Muscle layer of duodenum (tissue), 2 donors: ENCODE measurements around the gene MTRFR.
"Not testable (repeated sequence)": the region's sequence is repeated elsewhere in the genome, so short reads cannot be mapped to it uniquely, and the experiment has no call there.

Source experiments
- H3K27ac ChIP-seq: one replicate; pipeline ENCODE4 v1.7.0; 2013; ENCODE audit warnings: mild to moderate bottlenecking, low read length
- H3K27me3 ChIP-seq: one replicate; pipeline ENCODE4 v1.7.0; 2013; ENCODE audit warnings: low read depth, mild to moderate bottlenecking, control low read depth, low read length
- H3K36me3 ChIP-seq, 2 donors: one replicate each; pipeline ENCODE4 v1.7.0; 2013; ENCODE audit warnings: low read length in 2 of 2, control low read depth in 1 of 2, mild to moderate bottlenecking in 1 of 2; ENCODE audit not compliant: insufficient read depth in 2 of 2, control insufficient read depth in 1 of 2
- H3K4me1 ChIP-seq, 2 donors: one replicate each; pipeline ENCODE4 v1.7.0; 2013; ENCODE audit warnings: low read length in 2 of 2, mild to moderate bottlenecking in 2 of 2, control low read depth in 1 of 2, moderate library complexity in 1 of 2; ENCODE audit not compliant: insufficient read depth in 2 of 2, control insufficient read depth in 1 of 2
- H3K4me3 ChIP-seq, 2 donors: one replicate each; pipeline ENCODE4 v1.7.0; 2013; ENCODE audit warnings: low read length in 2 of 2, low read depth in 1 of 2, mild to moderate bottlenecking in 1 of 2
- H3K9me3 ChIP-seq, 2 donors: one replicate each; pipeline ENCODE4 v1.7.0; 2013; ENCODE audit warnings: low read length in 2 of 2, control low read depth in 1 of 2, mild to moderate bottlenecking in 1 of 2; ENCODE audit not compliant: control insufficient read depth in 1 of 2
- donor health status: healthy.

The MTRFR gene

DNA sequence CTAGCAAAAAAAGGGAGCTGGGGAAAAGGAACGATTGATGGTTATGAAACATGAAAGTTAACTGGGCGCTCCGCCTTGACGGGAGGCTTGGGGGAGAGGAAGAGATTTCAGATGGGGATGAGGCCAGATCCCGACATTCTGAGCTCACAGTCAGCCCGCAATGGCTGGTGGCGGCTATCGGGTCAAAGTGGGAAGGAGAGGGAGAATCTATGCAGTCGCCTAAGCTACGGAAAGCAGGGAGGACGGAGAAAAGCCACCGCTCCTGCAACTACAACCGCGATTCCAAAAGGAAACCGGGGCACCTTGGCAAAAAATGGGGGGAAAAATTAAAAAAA is 797 bp upstream of the MTRFR start:
- no peaks in the 10 kb centered on the region for H3K27me3 ChIP-seq
- H3K4me3 ChIP-seq = peak overlapping the region; percentile 79 to 98
- H3K27ac ChIP-seq = peak overlapping the region; percentile 92
- H3K4me1 ChIP-seq = peaks cover 3 to 18% of the 10 kb centered on the region in 2 donors
- H3K9me3 ChIP-seq = no peaks in the 10 kb centered on the region
- peaks cover 0 to 3% of the 10 kb centered on the region in 2 donors for H3K36me3 ChIP-seq

GRCh38 chr12:123233505-123234308 is 471 bp downstream of the MTRFR start:
- Histone ChIP-seq H3K27me3 (no peaks in the 10 kb centered on the region), H3K4me3 (peak overlapping the region; percentile 79 to 98), H3K27ac (peak overlapping the region; percentile 89), H3K36me3 (peaks cover 0 to 3% of the 10 kb centered on the region in 2 donors), H3K4me1 (peaks cover 3 to 28% of the 10 kb centered on the region in 2 donors), H3K9me3 (no peaks in the 10 kb centered on the region)

GRCh38 chr12:123237646-123238329 is 4.6 kb downstream of the MTRFR start:
- peaks cover 3 to 27% of the 10 kb centered on the region in 2 donors for H3K4me1 ChIP-seq
- H3K27ac ChIP-seq = no peak overlapping the region
- no peaks in the 10 kb centered on the region for H3K27me3 ChIP-seq
- no peaks in the 10 kb centered on the region for H3K9me3 ChIP-seq
- H3K4me3 ChIP-seq = no peak overlapping the region
- peaks cover 0 to 3% of the 10 kb centered on the region in 2 donors for H3K36me3 ChIP-seq

GRCh38 chr12:123238330-123238682 is 5.1 kb downstream of the MTRFR start:
- Histone ChIP-seq H3K27me3 (no peaks in the 10 kb centered on the region), H3K4me1 (peaks cover 3 to 30% of the 10 kb centered on the region in 2 donors), H3K27ac (no peak overlapping the region), H3K9me3 (no peaks in the 10 kb centered on the region), H3K4me3 (no peak overlapping the region), H3K36me3 (peaks cover 0 to 3% of the 10 kb centered on the region in 2 donors)

GRCh38 chr12:123238961-123239360 is 5.7 kb downstream of the MTRFR start:
- no peak overlapping the region for H3K4me3 ChIP-seq
- H3K9me3 ChIP-seq = no peaks in the 10 kb centered on the region
- peaks cover 2 to 28% of the 10 kb centered on the region in 2 donors for H3K4me1 ChIP-seq
- H3K27me3 ChIP-seq = no peaks in the 10 kb centered on the region
- no peak overlapping the region for H3K27ac ChIP-seq
- peaks cover 0 to 3% of the 10 kb centered on the region in 2 donors for H3K36me3 ChIP-seq

DNA sequence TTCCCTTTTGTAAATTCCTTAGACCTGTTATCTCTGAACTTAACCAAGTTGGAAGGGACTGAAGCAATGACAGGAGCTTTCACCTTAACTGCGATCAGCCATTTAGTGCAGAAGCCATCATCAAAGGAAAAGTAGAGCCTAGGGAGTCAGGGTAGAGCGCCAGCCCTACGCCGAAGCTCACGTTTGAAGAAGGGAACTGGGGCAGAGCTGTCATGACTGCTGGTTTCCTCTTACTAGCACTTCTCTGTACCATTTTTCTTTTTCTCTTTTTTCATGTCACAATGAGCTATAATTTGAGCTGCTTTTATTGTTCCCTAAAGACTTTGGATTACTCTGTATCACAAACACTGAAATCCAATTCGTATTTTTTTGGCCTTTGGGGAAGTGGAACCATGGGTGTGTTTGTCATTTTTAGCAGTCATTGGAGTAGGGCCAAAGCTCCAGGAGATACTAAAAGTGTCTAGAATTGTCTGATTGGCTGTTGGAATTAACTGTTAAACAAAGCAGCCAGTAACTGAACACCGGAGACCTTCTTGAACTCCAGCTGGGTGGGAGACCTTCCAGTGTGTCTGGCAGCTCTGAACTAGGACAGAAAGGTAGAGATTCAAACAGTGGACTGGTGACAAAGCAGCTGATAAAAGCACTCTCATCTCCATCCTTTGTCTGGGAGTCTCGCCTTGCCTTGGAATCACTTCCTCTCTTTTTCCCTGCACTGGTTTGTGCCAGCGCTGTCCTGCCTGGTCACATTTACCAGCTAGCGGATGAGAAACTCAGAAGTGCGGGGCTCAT is 9.1 kb downstream of the MTRFR start:
- H3K36me3 ChIP-seq = no peaks in the 10 kb centered on the region
- peak overlapping the region in 1 of 2 donors; percentile 8 for H3K4me3 ChIP-seq
- no peaks in the 10 kb centered on the region for H3K9me3 ChIP-seq
- H3K4me1 ChIP-seq = peaks cover 0 to 18% of the 10 kb centered on the region in 2 donors
- no peak overlapping the region for H3K27ac ChIP-seq
- no peaks in the 10 kb centered on the region for H3K27me3 ChIP-seq

DNA sequence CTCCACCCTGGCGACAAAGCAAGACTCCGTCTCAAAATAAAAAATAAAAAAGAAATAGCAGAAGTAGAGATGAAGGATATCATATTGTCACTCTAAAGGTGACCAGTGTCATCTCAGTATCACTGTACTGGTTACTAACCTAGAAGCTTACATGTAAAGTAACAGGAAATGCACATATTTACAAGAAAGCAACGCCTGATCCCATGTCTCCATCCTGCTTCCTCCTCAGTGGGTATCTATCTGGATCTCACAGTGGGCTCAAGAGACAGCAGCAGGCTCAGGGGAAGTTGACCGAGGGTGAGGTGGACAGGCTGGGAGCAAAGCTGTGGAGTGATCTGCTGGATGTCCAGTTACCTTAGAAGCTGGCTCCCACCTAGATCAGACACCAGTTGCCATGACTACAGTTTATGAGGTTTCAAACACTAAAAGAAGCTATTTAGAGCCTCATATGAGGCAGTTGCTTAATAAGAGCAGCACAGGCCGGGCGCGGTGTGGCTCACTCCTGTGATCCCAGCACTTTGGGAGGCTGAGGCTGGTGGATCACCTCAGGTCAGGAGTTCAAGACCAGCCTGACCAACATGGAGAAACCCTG is 10.5 kb downstream of the MTRFR start:
- H3K27ac ChIP-seq = no peak overlapping the region
- no peaks in the 10 kb centered on the region for H3K27me3 ChIP-seq
- H3K36me3 ChIP-seq = no peaks in the 10 kb centered on the region
- peaks cover 0 to 8% of the 10 kb centered on the region in 2 donors for H3K4me1 ChIP-seq
- no peaks in the 10 kb centered on the region for H3K9me3 ChIP-seq
- no peak overlapping the region for H3K4me3 ChIP-seq

DNA sequence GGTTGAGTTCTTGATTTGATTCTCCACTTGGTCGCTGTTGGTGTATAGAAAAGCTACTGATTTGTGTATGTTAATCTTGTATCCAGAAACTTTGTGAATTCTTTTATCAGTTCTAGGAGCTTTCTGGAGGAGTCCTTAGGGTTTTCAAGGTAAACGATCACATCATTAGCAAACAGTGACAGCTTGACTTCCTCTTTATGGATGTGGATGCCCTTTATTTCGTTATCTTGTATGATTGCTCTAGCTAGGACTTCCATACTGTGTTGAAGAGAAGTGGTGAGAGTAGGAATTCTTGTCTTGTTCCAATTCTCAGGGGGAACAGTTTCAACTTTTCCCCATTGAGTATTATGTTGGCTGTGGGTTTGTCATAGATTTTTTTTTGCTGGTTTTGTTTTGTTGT is 12.4 kb downstream of the MTRFR start:
- no peak overlapping the region for H3K27ac ChIP-seq
- H3K27me3 ChIP-seq = no peaks in the 10 kb centered on the region
- no peak overlapping the region for H3K4me3 ChIP-seq
- peaks cover 0 to 11% of the 10 kb centered on the region in 2 donors for H3K4me1 ChIP-seq
- H3K36me3 ChIP-seq = no peaks in the 10 kb centered on the region
- no peaks in the 10 kb centered on the region for H3K9me3 ChIP-seq

- H3K36me3 ChIP-seq, H3K27me3 ChIP-seq, H3K4me3 ChIP-seq, H3K9me3 ChIP-seq, H3K27ac ChIP-seq: not testable (repeated sequence)
- peaks cover 0 to 12% of the 10 kb centered on the region in 2 donors for H3K4me1 ChIP-seq
Observed at GRCh38 chr12:123248129-123248528, 14.9 kb downstream of the MTRFR start.

GRCh38 chr12:123248996-123249741 is 15.9 kb downstream of the MTRFR start:
- H3K36me3 ChIP-seq, H3K27ac ChIP-seq, H3K9me3 ChIP-seq, H3K27me3 ChIP-seq, H3K4me3 ChIP-seq: not testable (repeated sequence)
- peaks cover 0 to 12% of the 10 kb centered on the region in 2 donors for H3K4me1 ChIP-seq
